HepG2 (cell line): Measurements from ENCODE around the gene NACC2. TPM values are rescaled to one million over a fixed set of nuclear protein-coding genes. Genes with fewer than 3 reads are reported as not detected.

Source experiments
- ATAC-seq: fragments of 200-7000 bp; cut with Tn5 transposase; 3 replicates; pipeline ENCODE4 v1.9.1; 2020; ENCODE audit warnings: mild to moderate bottlenecking, moderate library complexity
- BruUV-seq: library from RNA; stranded (reverse); fragments of 400-500 nt; replicated peaks from 2 replicates; lab custom pipeline; 2021; lab: Mats Ljungman, UMichigan
- CTCF ChIA-PET: fragments of 300-600 bp; formaldehyde crosslinking; extraction: SDS; loops from one replicate; lab custom pipeline; 2021; ENCODE audit warnings: low total read pairs, inconsistent platforms, low intra/inter-chr PET ratio; lab: Yijun Ruan, JAX
- POLR2A ChIA-PET: fragments of 350-600 bp; sonication (Branson Sonifier 250); formaldehyde crosslinking; loops from one replicate; lab custom pipeline; 2020; ENCODE audit warnings: antibody characterized with exemption, inconsistent platforms; lab: Yijun Ruan, JAX
- DNase-seq: peaks from one replicate; pipeline ENCODE4 v3.0.0-alpha.2; 2015; ENCODE audit warnings: low spot score
- FAIRE-seq: peaks from 3 replicates; lab custom pipeline; 2011; peaks lifted over from hg19 to GRCh38; lab: Jason Lieb, UNC
- H2AFZ ChIP-seq: one replicate; pipeline ENCODE4 v1.6.1; 2011; ENCODE audit warnings: low read length, inconsistent platforms
- H3K27ac ChIP-seq: fragments of 300-600 bp; 3 replicates; pipeline ENCODE4 v1.8.0; 2011; ENCODE audit warnings: mixed run types, mild to moderate bottlenecking, mixed read lengths, low read length, inconsistent platforms; ENCODE audit not compliant: insufficient read depth; ENCODE audit errors: extremely low read length
- H3K27me3 ChIP-seq, 2 experiments: fragments of 200-600 bp in 1 of 2; 2 replicates in 1 of 2; 3 replicates in 1 of 2; pipeline versions ENCODE4 v1.6.0 to v1.8.0; 2011; ENCODE audit warnings: low read length in 2 of 2, mild to moderate bottlenecking in 2 of 2, moderate library complexity in 2 of 2, inconsistent platforms in 1 of 2; ENCODE audit not compliant: insufficient read depth in 2 of 2, control insufficient read depth in 1 of 2
- H3K36me3 ChIP-seq, 2 experiments: fragments of 200-600 bp in 1 of 2; replicated peaks in 1 of 2; 2 replicates in 1 of 2; 3 replicates in 1 of 2; pipeline versions ENCODE4 v1.5.1 to v1.8.0; 2011; ENCODE audit warnings: low read length in 2 of 2, inconsistent platforms in 1 of 2; ENCODE audit not compliant: insufficient read depth in 2 of 2, control insufficient read depth in 1 of 2
- H3K4me1 ChIP-seq: 2 replicates; pipeline ENCODE4 v1.5.1; 2012; ENCODE audit warnings: low read length, inconsistent platforms; ENCODE audit not compliant: insufficient read depth
- H3K4me2 ChIP-seq: 2 replicates; pipeline ENCODE4 v1.6.0; 2011; ENCODE audit warnings: low read depth, low read length, inconsistent platforms
- H3K4me3 ChIP-seq, 3 experiments: fragments of 200-600 bp in 1 of 3; sonication (generic), shearing (Covaris generic) in 1 of 3; replicated peaks in 1 of 3; 2 replicates each; pipeline ENCODE4 v1.5.1; 2011 to 2016; ENCODE audit warnings: low read length in 3 of 3, inconsistent platforms in 2 of 3, low read depth in 2 of 3, mild to moderate bottlenecking in 2 of 3, control low read depth in 1 of 3, mixed read lengths in 1 of 3; ENCODE audit not compliant: insufficient read depth in 1 of 3
- H3K79me2 ChIP-seq: one replicate; pipeline ENCODE4 v1.6.1; 2011; ENCODE audit warnings: low read length, inconsistent platforms; ENCODE audit not compliant: insufficient read depth
- H3K9ac ChIP-seq: 2 replicates; pipeline ENCODE4 v1.6.0; 2011; ENCODE audit warnings: mild to moderate bottlenecking, low read depth, low read length, inconsistent platforms; ENCODE audit not compliant: insufficient read depth
- H3K9me3 ChIP-seq: 2 replicates; pipeline ENCODE4 v1.5.1; 2012; ENCODE audit warnings: mild to moderate bottlenecking, low read length
- H4K20me1 ChIP-seq: 2 replicates; pipeline ENCODE4 v1.6.0; 2011; ENCODE audit warnings: inconsistent platforms, mild to moderate bottlenecking, low read length, moderate library complexity; ENCODE audit not compliant: insufficient read depth
- DRAP1 ChIP-seq: IDR thresholded peaks from 2 replicates; pipeline ENCODE4 v1.6.1; 2016; ENCODE audit warnings: missing genetic modification reagents, missing compliant biosample characterization
- E2F1 ChIP-seq: sonication (generic); formaldehyde crosslinking; IDR thresholded peaks from 2 replicates; pipeline ENCODE4 v1.5.0; 2020; ENCODE audit warnings: missing genetic modification reagents
- HOXA9 ChIP-seq: sonication (generic); formaldehyde crosslinking; IDR thresholded peaks from 2 replicates; pipeline ENCODE4 v1.8.1; 2022; ENCODE audit warnings: missing genetic modification reagents, mild to moderate bottlenecking, moderate library complexity, borderline replicate concordance
- KAT2B ChIP-seq: fragments of 150-350 bp; IDR thresholded peaks from 2 replicates; pipeline ENCODE4 v1.6.1; 2014; ENCODE audit warnings: low read depth, low read length, borderline replicate concordance
- KLF15 ChIP-seq: sonication (generic); formaldehyde crosslinking; IDR thresholded peaks from 2 replicates; pipeline ENCODE4 v1.8.1; 2023; ENCODE audit warnings: borderline replicate concordance, mild to moderate bottlenecking, inconsistent platforms, missing genetic modification reagents, mixed read lengths
- NR0B2 ChIP-seq: sonication (generic); formaldehyde crosslinking; IDR thresholded peaks from 2 replicates; pipeline ENCODE4 v1.4.0; 2020; ENCODE audit warnings: mild to moderate bottlenecking, missing genetic modification reagents
- SP140L ChIP-seq: sonication (generic); formaldehyde crosslinking; IDR thresholded peaks from 2 replicates; pipeline ENCODE4 v1.4.0; 2020; ENCODE audit warnings: missing genetic modification reagents, borderline replicate concordance
- THRA ChIP-seq: sonication (generic); formaldehyde crosslinking; IDR thresholded peaks from 2 replicates; pipeline ENCODE4 v1.4.0; 2020; ENCODE audit warnings: missing genetic modification reagents, borderline replicate concordance
- ZFP36 ChIP-seq: fragments of 150-350 bp; IDR thresholded peaks from 2 replicates; pipeline ENCODE4 v1.6.1; 2018; ENCODE audit warnings: borderline replicate concordance, low read length, low read depth; ENCODE audit not compliant: partially characterized antibody
- ZNF576 ChIP-seq: sonication (generic); formaldehyde crosslinking; IDR thresholded peaks from 2 replicates; pipeline ENCODE4 v1.4.0; 2020; ENCODE audit warnings: mild to moderate bottlenecking, missing genetic modification reagents
- ZNF644 ChIP-seq: IDR thresholded peaks from 2 replicates; pipeline ENCODE4 v1.6.1; 2016; ENCODE audit warnings: low read depth
- ZNF704 ChIP-seq: sonication (generic); formaldehyde crosslinking; IDR thresholded peaks from 2 replicates; pipeline ENCODE4 v1.8.1; 2023; ENCODE audit warnings: mild to moderate bottlenecking, inconsistent platforms, moderate library complexity, missing genetic modification reagents, borderline replicate concordance
- ZNF746 ChIP-seq: sonication (generic); formaldehyde crosslinking; IDR thresholded peaks from 2 replicates; pipeline ENCODE4 v1.8.0; 2022; ENCODE audit warnings: mild to moderate bottlenecking, missing genetic modification reagents
- ZNF788 ChIP-seq: sonication (generic); formaldehyde crosslinking; IDR thresholded peaks from 2 replicates; pipeline ENCODE4 v1.5.0; 2020; ENCODE audit warnings: mild to moderate bottlenecking, missing genetic modification reagents, borderline replicate concordance
- WGBS: methylation state at CpG from one replicate; pipeline ENCODE4 v1.1.6; 2017; ENCODE audit warnings: low lambda C conversion rate; 5-methylcytosine and 5-hydroxymethylcytosine counted together
- in situ Hi-C: cut with HindIII; loops from 2 replicates; pipeline ENCODE4 v1.10.0; 2017; ENCODE audit warnings: low pct_unique_long_range_greater_than_20kb; ENCODE audit not compliant: extremely low pct_ligation_motif_present
- intact Hi-C: fragments of 100-400 bp; cut with micrococcal nuclease; formaldehyde crosslinking; loops from one replicate; pipeline ENCODE4 v1.10.0; 2022; ENCODE audit not compliant: unreplicated experiment
- polyA plus RNA-seq, 8 experiments: library from polyadenylated mRNA; depleted of rRNA in 3 of 8; stranded (reverse) in 7 of 8; unstranded in 1 of 8; fragments of >200 nt; fragmentation: Illumina TruSeq in 4 of 8; extraction: Trizol in 4 of 8; gene quantifications; 2 replicates each; pipeline versions ENCODE4 v1.2.1 to v1.2.3, GENCODE V29; 2011 to 2016; ENCODE audit warnings: low read depth in 4 of 8, missing spikeins in 1 of 8, mixed read lengths in 1 of 8; ENCODE audit not compliant: insufficient read depth in 1 of 8
- total RNA-seq, 5 experiments: library from RNA; depleted of rRNA; stranded (reverse); fragments of >200 nt; fragmentation: Illumina TruSeq; extraction: Trizol; gene quantifications; 2 replicates each; pipeline ENCODE4 v1.2.3, GENCODE V29; 2016; ENCODE audit warnings: low read depth in 1 of 5

NACC2 gene
- total and polyA plus RNA-seq, 2 of the 13 experiments (the other 11 are each of a cell fraction or from before 2014, with no cell fraction given): 5.9 to 12.3 TPM

- TF ChIP-seq ZFP36 (no peak), ZNF644 (CRISPR knock-in tag) (no peak), DRAP1 (CRISPR knock-in tag) (no peak), KAT2B (no peak)
These were observed 15.3 kb upstream of the NACC2 start (continued) for GRCh38 chr9:136110082-136111061.

- Histone ChIP-seq H3K36me3 (no peaks in the 10 kb centered on the region), H3K27me3 (peaks cover 2 to 14% of the 10 kb centered on the region in 2 experiments), H2AFZ (no peak overlapping the region), H3K9ac (no peak overlapping the region), H3K79me2 (no peaks in the 10 kb centered on the region), H3K9me3 (no peaks in the 10 kb centered on the region), H3K4me3 (no peak overlapping the region), H3K4me1 (peaks cover 22% of the 10 kb centered on the region), H3K4me2 (no peak overlapping the region), H4K20me1 (no peaks in the 10 kb centered on the region), H3K27ac (no peak overlapping the region)
- POLR2A ChIA-PET: no interaction called here
- FAIRE-seq: no peak
- CTCF ChIA-PET: no interaction called here
- ATAC-seq: no peak
- intact Hi-C loops: no loop called here
- DNase-seq: no peak
- BruUV-seq: no TSS peak
- 98% methylated on average over 9 of the region's 48 CpGs for WGBS
- in situ Hi-C loops: loop anchor here (10.0 kb wide), 1 partner anchor 145 kb away; the partner anchor contains the start of gene UBAC1
- TF ChIP-seq SP140L (CRISPR knock-in tag): no peak
- no peak for TF ChIP-seq HOXA9 (CRISPR knock-in tag)
- no peak for TF ChIP-seq ZNF746 (CRISPR knock-in tag)
- no peak for TF ChIP-seq THRA (CRISPR knock-in tag)
- TF ChIP-seq ZNF788 (CRISPR knock-in tag): no peak
- TF ChIP-seq ZNF704 (CRISPR knock-in tag): no peak
- no peak for TF ChIP-seq KLF15
- no peak for TF ChIP-seq E2F1 (CRISPR knock-in tag)
- TF ChIP-seq ZNF576 (CRISPR knock-in tag): no peak
- TF ChIP-seq NR0B2 (CRISPR knock-in tag): no peak
These were observed 14.4 kb upstream of the NACC2 start for GRCh38 chr9:136109351-136110081.
